WERI-Rb-1 (cell line): Measurements from ENCODE around the gene TF.

ENCODE experiments used
- DNase-seq: peaks from one replicate; pipeline ENCODE4 v3.0.0-alpha.2; 2020
- H3K27ac ChIP-seq: fragments of 250-450 bp; sonication (Bioruptor Pico); 2 replicates; pipeline ENCODE4 v1.5.1; 2020; ENCODE audit warnings: mild to moderate bottlenecking, moderate library complexity
- H3K27me3 ChIP-seq: fragments of 250-450 bp; sonication (Bioruptor Pico); 2 replicates; pipeline ENCODE4 v1.5.1; 2021; ENCODE audit warnings: mild to moderate bottlenecking, low read depth, moderate library complexity; ENCODE audit not compliant: insufficient read depth, severe bottlenecking
- H3K36me3 ChIP-seq: fragments of 250-450 bp; sonication (Bioruptor Pico); 2 replicates; pipeline ENCODE4 v1.5.1; 2020; ENCODE audit warnings: mild to moderate bottlenecking, moderate library complexity
- H3K4me3 ChIP-seq: 2 replicates; pipeline ENCODE4 v1.5.1; 2011; ENCODE audit warnings: low read depth, mild to moderate bottlenecking, control low read depth, low read length
- H3K9me3 ChIP-seq: fragments of 250-450 bp; sonication (Bioruptor Pico); 2 replicates; pipeline ENCODE4 v1.5.1; 2021; ENCODE audit warnings: mild to moderate bottlenecking, moderate library complexity; ENCODE audit not compliant: severe bottlenecking
- CTCF ChIP-seq: IDR thresholded peaks from 2 replicates; pipeline ENCODE4 v1.5.1; 2011; ENCODE audit warnings: low read depth, mild to moderate bottlenecking, control low read depth, inconsistent platforms, low read length

Gene TF

GRCh38 chr3:133747373-133747772 lies 1.2 kb downstream of the TF start:
- no peak overlapping the region for H3K27ac ChIP-seq
- peaks cover 16% of the 10 kb centered on the region for H3K27me3 ChIP-seq
- no peak overlapping the region for H3K4me3 ChIP-seq
- H3K9me3 ChIP-seq, result no peaks in the 10 kb centered on the region
- H3K36me3 ChIP-seq, result no peaks in the 10 kb centered on the region
- DNase-seq, result no peak
- no peak for TF ChIP-seq CTCF

- no peak for DNase-seq
These were observed 1.9 kb downstream of the TF start for GRCh38 chr3:133747907-133748639.

GRCh38 chr3:133749427-133750258 lies 3.5 kb downstream of the TF start:
- peaks cover 16% of the 10 kb centered on the region for H3K27me3 ChIP-seq
- no peak overlapping the region for H3K27ac ChIP-seq
- H3K9me3 ChIP-seq, result no peaks in the 10 kb centered on the region
- no peak overlapping the region for H3K4me3 ChIP-seq
- no peaks in the 10 kb centered on the region for H3K36me3 ChIP-seq
- no peak for TF ChIP-seq CTCF
- DNase-seq, result no peak

More at GRCh38 chr3:133747907-133748639, 1.9 kb downstream of the TF start:
- no peaks in the 10 kb centered on the region for H3K36me3 ChIP-seq
- H3K4me3 ChIP-seq, result no peak overlapping the region
- H3K27ac ChIP-seq, result no peak overlapping the region
- no peaks in the 10 kb centered on the region for H3K9me3 ChIP-seq
- peaks cover 16% of the 10 kb centered on the region for H3K27me3 ChIP-seq
- no peak for TF ChIP-seq CTCF

GRCh38 chr3:133750259-133750656 lies 4.1 kb downstream of the TF start:
- no peak overlapping the region for H3K27ac ChIP-seq
- H3K27me3 ChIP-seq, result peaks cover 16% of the 10 kb centered on the region
- H3K9me3 ChIP-seq, result no peaks in the 10 kb centered on the region
- H3K36me3 ChIP-seq, result no peaks in the 10 kb centered on the region
- H3K4me3 ChIP-seq, result no peak overlapping the region
- DNase-seq, result peak; percentile 17
- TF ChIP-seq CTCF, result no peak

GRCh38 chr3:133753107-133753778 lies 7.0 kb downstream of the TF start:
- no peak for TF ChIP-seq CTCF
- no peak for DNase-seq
- Histone ChIP-seq H3K9me3 (no peaks in the 10 kb centered on the region), H3K27me3 (no peaks in the 10 kb centered on the region), H3K4me3 (no peak overlapping the region), H3K36me3 (no peaks in the 10 kb centered on the region), H3K27ac (no peak overlapping the region)
